Osteoblast (primary cell): ENCODE data around the gene RABGAP1L. TPM values are rescaled to one million over a fixed set of nuclear protein-coding genes. Genes with fewer than 3 reads are reported as not detected.

ENCODE experiments used
- DNase-seq: peaks from one replicate; pipeline ENCODE4 v3.0.0; 2011; ENCODE audit warnings: low spot score, mixed read lengths; ENCODE audit not compliant: insufficient read length; ENCODE audit errors: missing footprints
- H2AFZ ChIP-seq: 2 replicates; pipeline ENCODE4 v1.6.0; 2011; ENCODE audit warnings: mild to moderate bottlenecking, low read length
- H3K27ac ChIP-seq: 2 replicates; pipeline ENCODE4 v1.5.1; 2011; ENCODE audit warnings: mild to moderate bottlenecking, low read depth, low read length, moderate library complexity
- H3K27me3 ChIP-seq: 2 replicates; pipeline ENCODE4 v1.6.0; 2012; ENCODE audit warnings: mild to moderate bottlenecking, control low read depth, inconsistent platforms, low read length, moderate library complexity; ENCODE audit not compliant: insufficient read depth
- H3K36me3 ChIP-seq: 2 replicates; pipeline ENCODE4 v1.5.1; 2011; ENCODE audit warnings: mild to moderate bottlenecking, low read length, control low read depth, moderate library complexity; ENCODE audit not compliant: insufficient read depth
- H3K4me1 ChIP-seq: 2 replicates; pipeline ENCODE4 v1.5.1; 2011; ENCODE audit warnings: mild to moderate bottlenecking, low read length, control low read depth, moderate library complexity; ENCODE audit not compliant: insufficient read depth
- H3K4me2 ChIP-seq: 2 replicates; pipeline ENCODE4 v1.6.0; 2011; ENCODE audit warnings: mild to moderate bottlenecking, low read length; ENCODE audit not compliant: insufficient read depth
- H3K4me3 ChIP-seq: fragments of 200-600 bp; sonication (generic); 3 replicates; pipeline ENCODE4 v1.5.1; 2012; ENCODE audit warnings: mild to moderate bottlenecking, low read length, inconsistent platforms; ENCODE audit not compliant: insufficient read depth
- H3K79me2 ChIP-seq: 2 replicates; pipeline ENCODE4 v1.6.0; 2012; ENCODE audit warnings: mild to moderate bottlenecking, low read length, control low read depth, inconsistent platforms; ENCODE audit not compliant: insufficient read depth
- H3K9me3 ChIP-seq: 2 replicates; pipeline ENCODE4 v1.5.1; 2011; ENCODE audit warnings: low read depth, low read length, control low read depth
- H4K20me1 ChIP-seq: 2 replicates; pipeline ENCODE4 v1.6.0; 2012; ENCODE audit warnings: mild to moderate bottlenecking, low read length, control low read depth; ENCODE audit not compliant: insufficient read depth
- CTCF ChIP-seq: IDR thresholded peaks from 2 replicates; pipeline ENCODE4 v1.5.1; 2011; ENCODE audit warnings: mild to moderate bottlenecking, low read depth, low read length, moderate library complexity; ENCODE audit errors: extremely low read depth
- total RNA-seq: library from RNA; depleted of rRNA; stranded (reverse); fragments of >200 nt; gene quantifications from 2 replicates; pipeline ENCODE4 v1.2.3, GENCODE V29; 2012

RABGAP1L gene
- total RNA-seq, 1 donor = 30.0 TPM

- H3K36me3 ChIP-seq = no peaks in the 10 kb centered on the region
- DNase-seq = no peak
- no peaks in the 10 kb centered on the region for H4K20me1 ChIP-seq
- H2AFZ ChIP-seq = no peak overlapping the region
- no peak overlapping the region for H3K4me3 ChIP-seq
- no peak for TF ChIP-seq CTCF
- H3K27me3 ChIP-seq = no peaks in the 10 kb centered on the region
- no peaks in the 10 kb centered on the region for H3K9me3 ChIP-seq
- no peaks in the 10 kb centered on the region for H3K79me2 ChIP-seq
- H3K27ac ChIP-seq = no peak overlapping the region
- no peak overlapping the region for H3K4me2 ChIP-seq
- no peaks in the 10 kb centered on the region for H3K4me1 ChIP-seq
These were observed 776.8 kb downstream of the RABGAP1L start for GRCh38 chr1:174935961-174936727.

- no peak overlapping the region for H3K4me3 ChIP-seq
- no peaks in the 10 kb centered on the region for H3K4me1 ChIP-seq
- H3K27ac ChIP-seq = no peak overlapping the region
- H3K27me3 ChIP-seq = no peaks in the 10 kb centered on the region
- no peaks in the 10 kb centered on the region for H3K9me3 ChIP-seq
- no peak for TF ChIP-seq CTCF
- no peak overlapping the region for H3K4me2 ChIP-seq
- DNase-seq = peak; percentile 19
- no peaks in the 10 kb centered on the region for H3K36me3 ChIP-seq
- H3K79me2 ChIP-seq = no peaks in the 10 kb centered on the region
- no peaks in the 10 kb centered on the region for H4K20me1 ChIP-seq
- no peak overlapping the region for H2AFZ ChIP-seq
These were observed 779.1 kb downstream of the RABGAP1L start for GRCh38 chr1:174938281-174939007.

- H2AFZ ChIP-seq = no peak overlapping the region
- H3K36me3 ChIP-seq = no peaks in the 10 kb centered on the region
- H4K20me1 ChIP-seq = no peaks in the 10 kb centered on the region
- no peak overlapping the region for H3K27ac ChIP-seq
- no peak overlapping the region for H3K4me2 ChIP-seq
- no peak for TF ChIP-seq CTCF
- no peaks in the 10 kb centered on the region for H3K79me2 ChIP-seq
- H3K4me1 ChIP-seq = no peaks in the 10 kb centered on the region
- no peak overlapping the region for H3K4me3 ChIP-seq
- H3K9me3 ChIP-seq = no peaks in the 10 kb centered on the region
- H3K27me3 ChIP-seq = no peaks in the 10 kb centered on the region
- DNase-seq = no peak
These were observed 780.6 kb downstream of the RABGAP1L start for GRCh38 chr1:174939775-174940545.
